Mesendoderm (in vitro differentiated cells): ENCODE data around the gene METRNL.
"Not testable (repeated sequence)": the region's sequence is repeated elsewhere in the genome, so short reads cannot be mapped to it uniquely, and the experiment has no call there.

ENCODE experiments used
- DNase-seq: peaks from one replicate; pipeline ENCODE4 v3.0.0; 2013
- H2AK5ac ChIP-seq: 2 replicates; pipeline ENCODE4 v1.6.1; 2013; ENCODE audit warnings: low read length, inconsistent platforms
- H2BK120ac ChIP-seq: 2 replicates; pipeline ENCODE4 v1.6.1; 2013; ENCODE audit warnings: low read depth, mild to moderate bottlenecking, low read length, moderate library complexity, mixed read lengths
- H2BK15ac ChIP-seq: replicated peaks from 2 replicates; pipeline ENCODE4 v1.6.1; 2013; ENCODE audit warnings: low read depth, mild to moderate bottlenecking, moderate library complexity
- H2BK5ac ChIP-seq: 2 replicates; pipeline ENCODE4 v1.6.1; 2013; ENCODE audit warnings: low read length, inconsistent platforms
- H3K18ac ChIP-seq: 2 replicates; pipeline ENCODE4 v1.6.1; 2013; ENCODE audit warnings: mild to moderate bottlenecking, low read length, mixed read lengths
- H3K23ac ChIP-seq: one replicate; pipeline ENCODE4 v1.6.1; 2013; ENCODE audit warnings: low read length
- H3K27ac ChIP-seq: 2 replicates; pipeline ENCODE4 v1.5.1; 2013; ENCODE audit warnings: low read depth, mild to moderate bottlenecking, inconsistent platforms, low read length, moderate library complexity
- H3K27me3 ChIP-seq: 2 replicates; pipeline ENCODE4 v1.6.1; 2013; ENCODE audit warnings: low read length, control low read depth, mild to moderate bottlenecking, inconsistent platforms; ENCODE audit not compliant: insufficient read depth, poor library complexity
- H3K36me3 ChIP-seq: 2 replicates; pipeline ENCODE4 v1.6.1; 2013; ENCODE audit warnings: low read length, inconsistent platforms; ENCODE audit not compliant: control insufficient read depth, insufficient read depth
- H3K4ac ChIP-seq: one replicate; pipeline ENCODE4 v1.6.1; 2013; ENCODE audit warnings: low read depth, mild to moderate bottlenecking, low read length, moderate library complexity
- H3K4me1 ChIP-seq: 2 replicates; pipeline ENCODE4 v1.6.1; 2013; ENCODE audit warnings: low read depth, low read length, inconsistent platforms; ENCODE audit not compliant: control insufficient read depth
- H3K4me2 ChIP-seq: 2 replicates; pipeline ENCODE4 v1.6.1; 2013; ENCODE audit warnings: low read length
- H3K4me3 ChIP-seq: 2 replicates; pipeline ENCODE4 v1.5.1; 2013; ENCODE audit warnings: mild to moderate bottlenecking, low read length
- H3K56ac ChIP-seq: one replicate; pipeline ENCODE4 v1.6.1; 2013; ENCODE audit warnings: low read length
- H3K79me1 ChIP-seq: 2 replicates; pipeline ENCODE4 v1.6.1; 2013; ENCODE audit warnings: low read length, inconsistent platforms
- H3K79me2 ChIP-seq: 2 replicates; pipeline ENCODE4 v1.6.1; 2013; ENCODE audit warnings: mild to moderate bottlenecking, low read length; ENCODE audit not compliant: control insufficient read depth, insufficient read depth
- H3K9ac ChIP-seq: 2 replicates; pipeline ENCODE4 v1.6.1; 2013; ENCODE audit warnings: low read length, inconsistent platforms
- H4K5ac ChIP-seq: one replicate; pipeline ENCODE4 v1.6.1; 2013; ENCODE audit warnings: low read length
- H4K8ac ChIP-seq: one replicate; pipeline ENCODE4 v1.6.1; 2013; ENCODE audit warnings: low read depth, mild to moderate bottlenecking, control low read depth, low read length, moderate library complexity
- WGBS: extraction: QIAGEN DNeasy Blood & Tissue Kit; methylation state at CpG from one replicate; pipeline ENCODE4 v1.1.7; 2013; ENCODE audit warnings: low lambda C conversion rate, missing lambda C conversion rate; ENCODE audit not compliant: insufficient coverage; ENCODE audit errors: extremely low coverage; 5-methylcytosine and 5-hydroxymethylcytosine counted together

The METRNL gene

GRCh38 chr17:83139541-83140248 lies 60.3 kb downstream of the METRNL start:
- H3K27ac ChIP-seq, H3K79me1 ChIP-seq, H4K8ac ChIP-seq, H4K5ac ChIP-seq, DNase-seq, H3K4me3 ChIP-seq, H3K18ac ChIP-seq, H3K56ac ChIP-seq, H3K4ac ChIP-seq, H3K36me3 ChIP-seq, H3K9ac ChIP-seq, H2BK5ac ChIP-seq, H3K27me3 ChIP-seq, H2AK5ac ChIP-seq, H2BK15ac ChIP-seq, H3K79me2 ChIP-seq, H3K23ac ChIP-seq, H2BK120ac ChIP-seq, H3K4me1 ChIP-seq, H3K4me2 ChIP-seq: not testable (repeated sequence)
- WGBS: no CpG with 5 or more reads among the region's 31 CpGs

DNA sequence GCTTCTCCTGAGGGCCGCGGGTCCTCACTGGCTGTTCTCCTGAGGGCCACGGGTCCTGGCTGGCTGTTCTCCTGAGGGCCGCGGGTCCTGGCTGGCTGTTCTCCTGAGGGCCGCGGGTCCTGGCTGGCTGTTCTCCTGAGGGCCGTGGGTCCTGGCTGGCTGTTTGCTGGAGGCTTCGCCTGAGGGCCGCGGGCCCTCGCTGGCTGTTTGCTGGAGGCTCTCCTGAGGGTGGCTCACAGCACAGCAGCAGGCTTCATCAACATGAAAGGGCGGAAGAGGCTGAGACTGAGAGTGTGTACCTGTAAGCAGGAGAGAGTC lies 60.8 kb downstream of the METRNL start:
- H4K5ac ChIP-seq, H2BK15ac ChIP-seq, H3K27ac ChIP-seq, H3K56ac ChIP-seq, H3K79me2 ChIP-seq, H3K9ac ChIP-seq, H2BK5ac ChIP-seq, H3K36me3 ChIP-seq, DNase-seq, H3K4me1 ChIP-seq, H4K8ac ChIP-seq, H3K79me1 ChIP-seq, H3K27me3 ChIP-seq, H3K4ac ChIP-seq, H3K23ac ChIP-seq, H3K18ac ChIP-seq, H2BK120ac ChIP-seq, H2AK5ac ChIP-seq, H3K4me2 ChIP-seq, H3K4me3 ChIP-seq: not testable (repeated sequence)
- no CpG with 5 or more reads among the region's 13 CpGs for WGBS

DNA sequence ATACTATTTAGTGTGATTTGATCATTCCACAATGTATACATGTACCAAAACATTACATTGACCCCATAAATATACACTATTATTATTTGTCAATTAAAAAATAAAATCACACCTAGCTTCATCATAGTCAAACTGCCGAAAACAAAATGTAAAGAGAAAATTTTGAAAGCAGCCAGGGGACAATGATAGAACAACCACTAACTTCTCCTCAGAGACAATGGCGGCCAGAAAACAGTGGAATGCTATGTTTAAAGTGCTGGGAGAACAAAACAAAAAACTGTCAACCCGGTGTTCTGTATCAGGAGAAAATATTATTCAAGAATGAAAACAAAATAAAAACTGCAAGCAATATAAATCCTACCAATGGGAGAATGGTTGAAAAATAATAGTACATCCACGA lies 63.2 kb downstream of the METRNL start:
- no peak overlapping the region for H2BK15ac ChIP-seq
- H3K79me1 ChIP-seq: no peaks in the 10 kb centered on the region
- H3K4ac ChIP-seq: no peak overlapping the region
- no peak overlapping the region for H3K56ac ChIP-seq
- H2BK120ac ChIP-seq: no peak overlapping the region
- no peak overlapping the region for H2AK5ac ChIP-seq
- H3K27me3 ChIP-seq: no peaks in the 10 kb centered on the region
- H3K79me2 ChIP-seq: no peaks in the 10 kb centered on the region
- no peaks in the 10 kb centered on the region for H3K36me3 ChIP-seq
- H3K4me1 ChIP-seq: no peaks in the 10 kb centered on the region
- no peak for DNase-seq
- H3K18ac ChIP-seq: no peak overlapping the region
- H3K9ac ChIP-seq: no peak overlapping the region
- H3K4me2 ChIP-seq: no peak overlapping the region
- H3K4me3 ChIP-seq: no peak overlapping the region
- H4K8ac ChIP-seq: no peak overlapping the region
- no peak overlapping the region for H3K27ac ChIP-seq
- no peak overlapping the region for H4K5ac ChIP-seq
- no peak overlapping the region for H3K23ac ChIP-seq
- no peak overlapping the region for H2BK5ac ChIP-seq
- no CpG with 5 or more reads among the region's 4 CpGs for WGBS

DNA sequence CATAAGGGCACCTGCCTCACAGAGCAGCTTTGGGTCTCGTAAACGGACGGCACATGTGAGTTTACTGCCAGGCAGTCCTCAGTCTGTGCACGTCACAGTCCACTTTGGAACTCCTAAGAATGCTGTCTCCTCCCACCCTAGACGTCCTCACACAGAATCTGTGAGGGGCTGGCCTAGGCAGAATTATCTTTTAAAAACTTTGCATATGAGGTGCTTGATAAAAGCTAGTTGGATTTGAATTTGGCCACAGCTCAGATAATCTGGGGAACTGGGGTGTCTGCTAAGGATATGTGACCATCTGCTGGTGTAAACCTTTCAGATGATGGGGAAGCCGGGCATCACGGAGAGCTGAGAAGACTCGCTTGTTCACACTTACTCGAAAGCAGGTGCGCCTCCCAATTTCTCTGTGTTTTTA lies 64.4 kb downstream of the METRNL start:
- Histone ChIP-seq H3K9ac (no peak overlapping the region), H3K79me1 (no peaks in the 10 kb centered on the region), H3K18ac (no peak overlapping the region), H3K56ac (no peak overlapping the region), H3K23ac (no peak overlapping the region), H3K4me3 (no peak overlapping the region), H3K27me3 (no peaks in the 10 kb centered on the region), H2BK120ac (no peak overlapping the region), H3K36me3 (no peaks in the 10 kb centered on the region), H3K27ac (no peak overlapping the region), H2BK15ac (no peak overlapping the region), H4K8ac (no peak overlapping the region), H3K4ac (no peak overlapping the region), H4K5ac (no peak overlapping the region), H3K4me1 (no peaks in the 10 kb centered on the region), H2AK5ac (no peak overlapping the region), H2BK5ac (no peak overlapping the region), H3K79me2 (no peaks in the 10 kb centered on the region), H3K4me2 (no peak overlapping the region)
- DNase-seq: no peak
- no CpG with 5 or more reads among the region's 10 CpGs for WGBS
